Calu3 (cell line): ENCODE measurements around the gene KRT14. TPM values are rescaled to one million over a fixed set of nuclear protein-coding genes. Genes with fewer than 3 reads are reported as not detected.
"Not testable (repeated sequence)": the region's sequence is repeated elsewhere in the genome, so short reads cannot be mapped to it uniquely, and the experiment has no call there.

Experiments used
- BruUV-seq: library from RNA; stranded (reverse); fragments of 400-500 nt; replicated peaks from 2 replicates; lab custom pipeline; 2021; lab: Mats Ljungman, UMichigan
- CTCF ChIA-PET: fragments of 300-600 bp; sonication (Branson Sonifier 250); formaldehyde crosslinking; loops from one replicate; lab custom pipeline; 2022; ENCODE audit warnings: antibody characterized with exemption; lab: Charles Lee
- DNase-seq: peaks from one replicate; pipeline ENCODE4 v3.0.0; 2022
- H3K27ac Mint-ChIP-seq: one replicate; pipeline ENCODE4 v1.8.0; 2022; ENCODE audit warnings: mixed read lengths; ENCODE audit not compliant: unreplicated experiment
- H3K27me3 Mint-ChIP-seq: one replicate; pipeline ENCODE4 v1.8.0; 2022; ENCODE audit warnings: mixed read lengths; ENCODE audit not compliant: unreplicated experiment
- H3K36me3 Mint-ChIP-seq: one replicate; pipeline ENCODE4 v1.8.0; 2022; ENCODE audit warnings: mild to moderate bottlenecking, moderate library complexity, mixed read lengths; ENCODE audit not compliant: insufficient read depth, unreplicated experiment
- H3K4me1 Mint-ChIP-seq: one replicate; pipeline ENCODE4 v1.8.0; 2022; ENCODE audit warnings: mild to moderate bottlenecking, low read depth, mixed read lengths; ENCODE audit not compliant: unreplicated experiment
- H3K4me3 Mint-ChIP-seq: one replicate; pipeline ENCODE4 v1.8.0; 2022; ENCODE audit warnings: mild to moderate bottlenecking, low read depth, moderate library complexity, mixed read lengths; ENCODE audit not compliant: unreplicated experiment
- H3K9me3 Mint-ChIP-seq: one replicate; pipeline ENCODE4 v1.8.0; 2022; ENCODE audit warnings: low read depth, mixed read lengths; ENCODE audit not compliant: unreplicated experiment
- intact Hi-C: fragments of 100-400 bp; cut with micrococcal nuclease; formaldehyde crosslinking; loops from one replicate; pipeline ENCODE4 v1.10.0; 2022; ENCODE audit not compliant: unreplicated experiment
- total RNA-seq: library from RNA; stranded (reverse); gene quantifications from 2 replicates; pipeline ENCODE4 v1.2.3, GENCODE V29; 2022
- TF ChIP-seq, protein P1 (sequence below): fragments of 200-600 bp; IDR thresholded peaks from one replicate; pipeline ENCODE4 v1.8.0; 2022; ENCODE audit warnings: antibody characterized with exemption; ENCODE audit not compliant: unreplicated experiment

Gene KRT14
- total RNA-seq, 1 experiment from 2014 or later, result 12.2 TPM

DNA sequence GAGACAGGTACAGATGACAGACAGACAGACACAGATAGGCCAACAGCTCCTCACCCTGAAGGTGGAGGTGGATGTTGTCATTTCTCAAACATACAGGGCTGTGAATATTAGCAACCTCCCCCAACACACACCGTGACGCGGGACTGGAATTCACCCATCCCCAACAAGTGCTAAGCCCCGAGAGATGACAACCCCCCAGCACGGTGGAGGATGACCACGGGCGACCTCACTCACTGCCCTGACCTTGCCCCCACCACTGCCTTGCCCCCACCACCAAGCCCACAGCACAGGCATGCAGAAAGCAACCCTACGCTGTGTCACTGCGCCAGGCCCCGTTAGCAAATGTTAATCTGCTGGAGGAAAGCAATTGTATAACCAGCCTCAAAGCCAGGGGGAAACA lies 42.6 kb upstream of the KRT14 start:
- BruUV-seq, result no TSS peak
- H3K9me3 Mint-ChIP-seq, result no peaks in the 10 kb centered on the region
- CTCF ChIA-PET, result interaction anchor here (0.8 to 1.6 kb wide), 2 partner anchors 16 to 80 kb away, joined by 3 read pairs; no protein-coding TSS in a partner anchor
- no peak for DNase-seq
- intact Hi-C loops, result no loop called here
- H3K27ac Mint-ChIP-seq, result no peak overlapping the region
- peaks cover 42% of the 10 kb centered on the region for H3K4me1 Mint-ChIP-seq
- H3K4me3 Mint-ChIP-seq, result no peak overlapping the region
- peaks cover 24% of the 10 kb centered on the region for H3K36me3 Mint-ChIP-seq
- H3K27me3 Mint-ChIP-seq, result no peaks in the 10 kb centered on the region
- TF ChIP-seq, protein P1, sequence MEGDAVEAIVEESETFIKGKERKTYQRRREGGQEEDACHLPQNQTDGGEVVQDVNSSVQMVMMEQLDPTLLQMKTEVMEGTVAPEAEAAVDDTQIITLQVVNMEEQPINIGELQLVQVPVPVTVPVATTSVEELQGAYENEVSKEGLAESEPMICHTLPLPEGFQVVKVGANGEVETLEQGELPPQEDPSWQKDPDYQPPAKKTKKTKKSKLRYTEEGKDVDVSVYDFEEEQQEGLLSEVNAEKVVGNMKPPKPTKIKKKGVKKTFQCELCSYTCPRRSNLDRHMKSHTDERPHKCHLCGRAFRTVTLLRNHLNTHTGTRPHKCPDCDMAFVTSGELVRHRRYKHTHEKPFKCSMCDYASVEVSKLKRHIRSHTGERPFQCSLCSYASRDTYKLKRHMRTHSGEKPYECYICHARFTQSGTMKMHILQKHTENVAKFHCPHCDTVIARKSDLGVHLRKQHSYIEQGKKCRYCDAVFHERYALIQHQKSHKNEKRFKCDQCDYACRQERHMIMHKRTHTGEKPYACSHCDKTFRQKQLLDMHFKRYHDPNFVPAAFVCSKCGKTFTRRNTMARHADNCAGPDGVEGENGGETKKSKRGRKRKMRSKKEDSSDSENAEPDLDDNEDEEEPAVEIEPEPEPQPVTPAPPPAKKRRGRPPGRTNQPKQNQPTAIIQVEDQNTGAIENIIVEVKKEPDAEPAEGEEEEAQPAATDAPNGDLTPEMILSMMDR, result no peak

DNA sequence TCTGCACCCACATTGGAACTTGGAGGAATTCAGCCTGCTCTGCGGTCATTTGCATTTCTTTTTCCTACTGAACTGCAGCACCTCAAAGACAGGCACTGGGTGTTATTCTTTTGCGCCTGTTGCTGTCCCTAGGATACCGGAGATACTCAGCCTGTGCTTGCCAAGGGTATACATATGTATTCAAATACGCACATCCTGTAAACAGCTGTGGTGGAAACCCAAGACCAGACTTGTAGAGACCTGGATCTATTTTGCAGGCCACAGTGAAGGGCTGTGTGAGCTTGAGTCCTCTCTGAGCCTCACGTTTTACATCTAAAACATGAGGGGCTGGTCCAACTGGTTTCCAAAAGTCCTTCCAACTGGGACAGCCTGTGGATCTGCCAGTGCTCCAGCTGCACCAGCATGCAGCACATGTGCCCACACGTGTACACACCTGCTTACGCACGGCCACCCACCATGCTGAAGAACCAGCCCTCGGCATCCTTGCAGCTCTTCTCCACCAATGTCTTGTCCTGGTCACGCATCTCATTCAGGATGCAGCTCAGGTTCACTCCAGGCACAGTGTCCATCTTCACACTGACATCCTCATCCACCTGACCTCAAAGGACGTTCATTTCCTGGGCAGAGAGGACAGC lies 42.0 kb upstream of the KRT14 start:
- DNase-seq, intact Hi-C loops, H3K27ac Mint-ChIP-seq, H3K27me3 Mint-ChIP-seq, H3K4me3 Mint-ChIP-seq, BruUV-seq, H3K9me3 Mint-ChIP-seq: not testable (repeated sequence)
- CTCF ChIA-PET, result interaction anchor here (0.8 to 1.6 kb wide), 2 partner anchors 17 to 80 kb away, joined by 3 read pairs; no protein-coding TSS in a partner anchor
- Mint-ChIP-seq H3K36me3 (peaks cover 30% of the 10 kb centered on the region), H3K4me1 (peaks cover 44% of the 10 kb centered on the region)

DNA sequence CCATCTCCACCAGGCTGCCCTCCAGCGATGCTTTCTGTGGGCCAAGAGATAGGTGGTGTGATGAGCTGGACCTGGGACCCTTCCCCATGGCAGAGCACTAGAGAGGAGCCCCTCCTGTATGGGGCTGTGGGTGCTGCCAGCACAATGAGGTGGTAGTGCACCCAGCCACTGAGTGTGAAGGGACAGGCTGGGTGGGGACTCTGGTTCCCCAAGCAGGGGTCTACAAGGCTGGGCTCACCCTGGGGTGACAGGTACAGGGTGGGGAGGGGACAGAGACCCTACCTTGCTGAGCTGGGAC lies 41.3 kb upstream of the KRT14 start:
- H3K4me3 Mint-ChIP-seq, BruUV-seq, H3K9me3 Mint-ChIP-seq, intact Hi-C loops, DNase-seq, H3K27me3 Mint-ChIP-seq, H3K27ac Mint-ChIP-seq: not testable (repeated sequence)
- CTCF ChIA-PET, result interaction anchor here (0.6 to 1.6 kb wide), 2 partner anchors 12 to 18 kb away, joined by 3 read pairs; no protein-coding TSS in a partner anchor
- peaks cover 37% of the 10 kb centered on the region for H3K36me3 Mint-ChIP-seq
- H3K4me1 Mint-ChIP-seq, result peaks cover 44% of the 10 kb centered on the region

DNA sequence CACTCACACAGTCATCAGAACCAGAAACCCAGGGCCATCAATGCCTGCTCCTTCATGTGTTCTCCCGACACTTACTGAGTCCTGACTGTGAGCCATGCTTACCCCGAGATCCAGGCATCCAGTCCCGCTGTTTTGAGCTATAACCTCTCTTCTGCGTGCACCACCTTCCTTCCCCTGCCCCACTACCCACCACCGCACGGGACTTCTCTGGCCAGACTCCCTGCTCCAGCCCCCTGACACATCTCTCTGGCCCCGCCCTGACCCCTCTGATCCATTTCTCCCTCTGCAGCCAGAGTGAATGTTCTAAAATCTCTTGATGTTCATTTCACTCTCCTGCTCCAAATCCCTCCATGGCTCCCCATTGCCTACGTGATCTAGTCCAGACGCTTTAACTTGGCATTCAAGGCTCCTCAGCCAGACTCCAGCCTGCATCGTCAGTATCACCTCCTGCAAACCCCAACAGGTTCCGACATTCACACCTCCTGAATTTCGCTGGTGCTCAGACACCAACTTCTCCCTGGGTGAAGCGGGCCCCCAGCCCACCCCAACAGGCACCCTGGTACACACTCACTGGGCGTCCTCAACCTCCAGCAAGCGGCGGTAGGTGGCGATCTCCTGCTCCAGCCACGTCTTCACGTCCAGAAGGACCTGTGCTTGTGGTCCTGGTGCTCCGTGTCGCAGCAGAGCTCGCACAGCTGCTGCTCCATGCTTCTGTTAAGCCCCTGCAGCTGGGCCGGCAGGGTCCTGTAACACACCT lies 40.8 kb upstream of the KRT14 start:
- no TSS peak for BruUV-seq
- H3K4me3 Mint-ChIP-seq, result no peak overlapping the region
- no peak for DNase-seq
- CTCF ChIA-PET, result interaction anchor here (0.6 to 1.1 kb wide), 2 partner anchors 12 to 35 kb away, joined by 3 read pairs; no protein-coding TSS in a partner anchor
- H3K36me3 Mint-ChIP-seq, result peaks cover 43% of the 10 kb centered on the region
- intact Hi-C loops, result no loop called here
- TF ChIP-seq, protein P1, result peak; percentile 18
- no peak overlapping the region for H3K27ac Mint-ChIP-seq
- no peaks in the 10 kb centered on the region for H3K27me3 Mint-ChIP-seq
- no peaks in the 10 kb centered on the region for H3K9me3 Mint-ChIP-seq
- H3K4me1 Mint-ChIP-seq, result peaks cover 49% of the 10 kb centered on the region

DNA sequence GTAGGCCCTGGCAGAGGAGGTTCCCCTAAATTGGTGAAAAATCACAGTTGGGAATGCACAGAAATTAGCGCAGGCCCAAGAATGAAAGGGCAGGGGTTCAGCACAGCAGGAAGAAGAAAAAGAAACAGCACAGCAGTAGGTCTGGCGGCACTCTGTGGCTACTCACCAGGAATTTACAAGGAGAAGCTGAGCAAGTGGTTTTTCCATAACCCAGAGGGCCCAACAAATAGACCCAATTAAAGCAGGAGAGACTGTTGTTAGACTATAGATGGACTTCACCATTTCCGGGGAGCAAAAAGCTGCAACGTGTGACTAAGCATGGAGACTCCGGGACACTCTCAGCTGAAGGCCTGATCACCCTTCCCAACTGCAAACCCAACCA lies 40.2 kb upstream of the KRT14 start:
- BruUV-seq, H3K27ac Mint-ChIP-seq, H3K4me3 Mint-ChIP-seq, H3K27me3 Mint-ChIP-seq, intact Hi-C loops, H3K9me3 Mint-ChIP-seq, DNase-seq: not testable (repeated sequence)
- Mint-ChIP-seq H3K4me1 (peaks cover 55% of the 10 kb centered on the region), H3K36me3 (peaks cover 48% of the 10 kb centered on the region)
- CTCF ChIA-PET, result interaction anchor here (1.1 kb wide), 1 partner anchor 36 kb away, joined by 3 read pairs; no protein-coding TSS in a partner anchor
